Prostate gland (tissue), 2 donors: ENCODE results near the gene ANKRD13A. TPM values are rescaled to one million over a fixed set of nuclear protein-coding genes. Genes with fewer than 3 reads are reported as not detected.
"Not testable (repeated sequence)": the region's sequence is repeated elsewhere in the genome, so short reads cannot be mapped to it uniquely, and the experiment has no call there.

Experiments used
- DNase-seq: peaks from one replicate; pipeline ENCODE4 v3.0.0-alpha.2; 2019; ENCODE audit warnings: low spot score
- H3K27ac ChIP-seq, 2 donors: fragments of 200-600 bp; sonication (generic); 2 replicates each; pipeline ENCODE4 v1.5.1; 2017 to 2019
- H3K27me3 ChIP-seq: fragments of 200-600 bp; sonication (generic); replicated peaks from 2 replicates; pipeline ENCODE4 v1.5.1; 2019; ENCODE audit not compliant: insufficient read depth
- H3K36me3 ChIP-seq, 2 donors: fragments of 200-600 bp; sonication (generic); 1 replicate in 1 of 2; 2 replicates in 1 of 2; pipeline versions ENCODE4 v1.5.1 to v1.8.1; 2017 to 2019
- H3K4me1 ChIP-seq: fragments of 200-600 bp; sonication (generic); replicated peaks from 2 replicates; pipeline ENCODE4 v1.5.1; 2019
- H3K4me3 ChIP-seq, 2 donors: fragments of 200-600 bp; sonication (generic); 2 replicates each; pipeline ENCODE4 v1.5.1; 2017 to 2019
- H3K9me3 ChIP-seq: fragments of 200-600 bp; sonication (generic); 2 replicates; pipeline ENCODE4 v1.5.1; 2017
- CTCF ChIP-seq, 4 experiments: fragments of 200-600 bp in 2 of 4; fragments of 450-650 bp in 2 of 4; sonication (generic) in 2 of 4; IDR thresholded peaks; 1 replicate in 3 of 4; 2 replicates in 1 of 4; pipeline ENCODE4 v1.5.1; 2016 to 2019; ENCODE audit warnings: antibody characterized with exemption in 4 of 4, mild to moderate bottlenecking in 2 of 4, moderate library complexity in 2 of 4
- POLR2A ChIP-seq: fragments of 450-650 bp; IDR thresholded peaks from one replicate; pipeline ENCODE4 v1.6.1; 2016; ENCODE audit warnings: antibody characterized with exemption, mild to moderate bottlenecking
- POLR2AphosphoS5 ChIP-seq: sonication (generic); formaldehyde crosslinking; IDR thresholded peaks from one replicate; pipeline ENCODE4 v1.6.1; 2017; ENCODE audit warnings: antibody characterized with exemption
- WGBS: methylation state at CpG from one replicate; pipeline ENCODE4 v1.1.5; 2018; 5-methylcytosine and 5-hydroxymethylcytosine counted together
- intact Hi-C: fragments of 100-400 bp; cut with DNase I; formaldehyde crosslinking; loops from one replicate; pipeline ENCODE4 v1.14.2; 2022
- total RNA-seq, 2 donors: library from RNA; depleted of rRNA; stranded (reverse); fragments of >200 nt; gene quantifications; one replicate each; pipeline ENCODE4 v1.1.0, GENCODE V29; 2016

The ANKRD13A gene
- total RNA-seq, 2 donors from 2014 or later = 76.1 to 87.4 TPM

- intact Hi-C loops = no loop called here
- 95% methylated on average over 2 of the region's 2 CpGs for WGBS
Observed at GRCh38 chr12:110068654-110069053, 69.4 kb downstream of the ANKRD13A start.

GRCh38 chr12:110071504-110071903 lies 72.3 kb downstream of the ANKRD13A start:
- no peak overlapping the region for H3K27ac ChIP-seq
- intact Hi-C loops = no loop called here

More at GRCh38 chr12:110068654-110069053, 69.4 kb downstream of the ANKRD13A start:
- Histone ChIP-seq H3K4me1 (no peaks in the 10 kb centered on the region), H3K36me3 (no peaks in the 10 kb centered on the region), H3K27me3 (peaks cover 2% of the 10 kb centered on the region), H3K4me3 (no peak overlapping the region), H3K27ac (no peak overlapping the region), H3K9me3 (no peaks in the 10 kb centered on the region)
- TF ChIP-seq POLR2A (no peak), CTCF (IDR thresholded peaks at IDR 0.05) (no peak), POLR2AphosphoS5 (no peak)
- DNase-seq = no peak

GRCh38 chr12:110071967-110072366 lies 72.7 kb downstream of the ANKRD13A start:
- no peak overlapping the region for H3K4me3 ChIP-seq
- 94% methylated on average over 3 of the region's 3 CpGs for WGBS
- no peak overlapping the region for H3K27ac ChIP-seq
- intact Hi-C loops = no loop called here
- TF ChIP-seq CTCF (IDR thresholded peaks at IDR 0.05) (no peak), POLR2AphosphoS5 (no peak), POLR2A (no peak)
- no peaks in the 10 kb centered on the region for H3K36me3 ChIP-seq
- no peak for DNase-seq
- H3K9me3 ChIP-seq = no peaks in the 10 kb centered on the region
- no peaks in the 10 kb centered on the region for H3K4me1 ChIP-seq
- peaks cover 2% of the 10 kb centered on the region for H3K27me3 ChIP-seq

More at GRCh38 chr12:110071504-110071903, 72.3 kb downstream of the ANKRD13A start:
- no peak overlapping the region for H3K4me3 ChIP-seq
- H3K4me1 ChIP-seq = no peaks in the 10 kb centered on the region
- no peak for DNase-seq
- H3K9me3 ChIP-seq = no peaks in the 10 kb centered on the region
- peaks cover 2% of the 10 kb centered on the region for H3K27me3 ChIP-seq
- no peaks in the 10 kb centered on the region for H3K36me3 ChIP-seq
- TF ChIP-seq CTCF (IDR thresholded peaks at IDR 0.05) (no peak), POLR2A (no peak), POLR2AphosphoS5 (no peak)

- H3K4me3 ChIP-seq, H3K27ac ChIP-seq, H3K27me3 ChIP-seq, H3K9me3 ChIP-seq, intact Hi-C loops, H3K4me1 ChIP-seq, H3K36me3 ChIP-seq, DNase-seq: not testable (repeated sequence)
- WGBS = 53% methylated on average over 9 of the region's 9 CpGs
Observed at GRCh38 chr12:110072636-110073035, 73.4 kb downstream of the ANKRD13A start.

GRCh38 chr12:110073049-110073831 lies 74.0 kb downstream of the ANKRD13A start:
- H3K4me1 ChIP-seq = no peaks in the 10 kb centered on the region
- no peak for DNase-seq
- intact Hi-C loops = no loop called here
- H3K27me3 ChIP-seq = no peaks in the 10 kb centered on the region
- TF ChIP-seq CTCF (IDR thresholded peaks at IDR 0.05) = no peak
- no peak for TF ChIP-seq POLR2A
- TF ChIP-seq POLR2AphosphoS5 = peak; percentile 5
- no peaks in the 10 kb centered on the region for H3K36me3 ChIP-seq
- WGBS = 14% methylated on average over 19 of the region's 19 CpGs
- H3K4me3 ChIP-seq = peak overlapping the region; percentile 12 to 15
- H3K27ac ChIP-seq = no peak overlapping the region
- no peaks in the 10 kb centered on the region for H3K9me3 ChIP-seq
